Spleen (tissue), 11 donors: Measurements from ENCODE around the gene C2orf92. TPM values are rescaled to one million over a fixed set of nuclear protein-coding genes. Genes with fewer than 3 reads are reported as not detected.

ENCODE experiments used
- DNase-seq: peaks from one replicate; pipeline ENCODE4 v3.0.0-alpha.2; 2020
- H3K27ac ChIP-seq, 8 donors: fragments of 200-600 bp; sonication (generic) in 7 of 8; 1 replicate in 4 of 8; 2 replicates in 4 of 8; pipeline versions ENCODE4 v1.5.0 to v1.8.0; 2016 to 2021; ENCODE audit warnings: inconsistent platforms in 4 of 8, mild to moderate bottlenecking in 4 of 8, moderate library complexity in 1 of 8
- H3K27me3 ChIP-seq, 7 donors: fragments of 200-600 bp; sonication (generic) in 6 of 7; replicated peaks in 1 of 7; 1 replicate in 4 of 7; 2 replicates in 3 of 7; pipeline versions ENCODE4 v1.5.0 to v1.8.0; 2016 to 2021; ENCODE audit warnings: inconsistent platforms in 3 of 7, mild to moderate bottlenecking in 1 of 7
- H3K36me3 ChIP-seq, 6 donors: fragments of 200-600 bp; sonication (generic) in 5 of 6; 1 replicate in 4 of 6; 2 replicates in 2 of 6; pipeline versions ENCODE4 v1.5.0 to v1.8.0; 2016 to 2021; ENCODE audit warnings: inconsistent platforms in 2 of 6
- H3K4me1 ChIP-seq, 6 donors: fragments of 200-600 bp; sonication (generic) in 5 of 6; 1 replicate in 3 of 6; 2 replicates in 3 of 6; pipeline versions ENCODE4 v1.5.0 to v1.8.0; 2016 to 2021; ENCODE audit warnings: inconsistent platforms in 3 of 6
- H3K4me3 ChIP-seq, 8 donors: fragments of 200-600 bp; sonication (generic) in 7 of 8; 1 replicate in 4 of 8; 2 replicates in 4 of 8; pipeline versions ENCODE4 v1.5.0 to v1.8.0; 2016 to 2021; ENCODE audit warnings: inconsistent platforms in 4 of 8, mild to moderate bottlenecking in 4 of 8, moderate library complexity in 2 of 8
- H3K9me3 ChIP-seq, 8 donors: fragments of 200-600 bp; sonication (generic) in 7 of 8; 1 replicate in 4 of 8; 2 replicates in 4 of 8; pipeline versions ENCODE4 v1.5.0 to v1.8.0; 2016 to 2021; ENCODE audit warnings: inconsistent platforms in 4 of 8
- CTCF ChIP-seq, 11 experiments: fragments of 200-600 bp in 7 of 11; fragments of 450-650 bp in 4 of 11; sonication (generic) in 4 of 11; IDR thresholded peaks in 8 of 11; conservative IDR thresholded peaks in 3 of 11; 1 replicate in 7 of 11; 2 replicates in 4 of 11; pipeline versions ENCODE4 v1.4.0 to v1.8.0; 2016 to 2021; ENCODE audit warnings: antibody characterized with exemption in 11 of 11, inconsistent platforms in 4 of 11, mild to moderate bottlenecking in 1 of 11
- POLR2A ChIP-seq, 3 donors: fragments of 450-650 bp; IDR thresholded peaks; one replicate each; pipeline ENCODE4 v1.5.1; 2017; ENCODE audit warnings: antibody characterized with exemption in 3 of 3, mild to moderate bottlenecking in 1 of 3
- POLR2AphosphoS5 ChIP-seq, 3 donors: sonication (generic); formaldehyde crosslinking; IDR thresholded peaks; one replicate each; pipeline ENCODE4 v1.5.1; 2017; ENCODE audit warnings: antibody characterized with exemption in 3 of 3
- WGBS, 5 donors: extraction: QIAGEN DNeasy Blood & Tissue Kit in 3 of 5; methylation state at CpG; one replicate each; pipeline versions ENCODE4 v1.1.5 to v1.1.7; 2013 to 2018; 5-methylcytosine and 5-hydroxymethylcytosine counted together
- intact Hi-C: fragments of 100-400 bp; cut with DNase I; formaldehyde crosslinking; loops from one replicate; pipeline ENCODE4 v1.15.0; 2023; ENCODE audit warnings: low total_unique reads
- polyA plus RNA-seq, 3 donors: library from polyadenylated mRNA; stranded (reverse); fragments of 200-250 nt; gene quantifications; one replicate each; pipeline ENCODE4 v1.2.1, GENCODE V29; 2013
- total RNA-seq, 7 donors: library from RNA; depleted of rRNA in 3 of 7; stranded (reverse); fragments of >200 nt in 3 of 7; fragmentation: NEBNext Ultra II Directional in 4 of 7; extraction: Animal tissue kit (Norgen Biotek cat#: 25700) in 4 of 7; gene quantifications; one replicate each; pipeline versions ENCODE4 v1.1.0 to v1.2.1, GENCODE V29; 2016 to 2021
- donor health status: healthy with polysubstance abuse.
- donor health status: DM: no; HTN: no; CAD: no; lungs with moderate emphysema.
- donor health status: DM: no; HTN: no; CAD: no.
- donor health status: Bipolar disorder and iron deficiency.
- donor health status: healthy.
- donor health status: DM: no; HTN: no; CAD: no.
- donor health status: DM: yes; HTN: yes; CAD: no.

The C2orf92 gene
- total and polyA plus RNA-seq, 10 donors = 5.7 to 33.6 (median 21.4) TPM

- Histone ChIP-seq H3K27me3 (no peaks in the 10 kb centered on the region), H3K27ac (no peak overlapping the region), H3K36me3 (peaks cover 0 to 56% (median 9%) of the 10 kb centered on the region in 6 donors), H3K9me3 (no peaks in the 10 kb centered on the region), H3K4me1 (peaks cover 0 to 43% (median 17%) of the 10 kb centered on the region in 6 donors), H3K4me3 (no peak overlapping the region)
- DNase-seq = peak; percentile 66
- WGBS, 5 donors = 63 to 84% (median 80%) methylated on average over 3 to 5 of the region's 5 CpGs
- TF ChIP-seq POLR2A (IDR thresholded peaks at IDR 0.05) (no peak), POLR2AphosphoS5 (IDR thresholded peaks at IDR 0.05) (no peak), CTCF (IDR thresholded peaks at IDR 0.05 in 8 of 11, conservative IDR thresholded peaks at IDR 0.05 in 3 of 11) (no peak)
- intact Hi-C loops = no loop called here
These were observed 70.4 kb downstream of the C2orf92 start for GRCh38 chr2:97739893-97740245.

GRCh38 chr2:97740590-97741182, 71.2 kb downstream of the C2orf92 start:
- Histone ChIP-seq H3K27ac (no peak overlapping the region), H3K36me3 (peaks cover 0 to 48% (median 6%) of the 10 kb centered on the region in 6 donors), H3K9me3 (no peaks in the 10 kb centered on the region), H3K4me1 (peaks cover 0 to 51% (median 22%) of the 10 kb centered on the region in 6 donors), H3K4me3 (no peak overlapping the region), H3K27me3 (no peaks in the 10 kb centered on the region)
- intact Hi-C loops = no loop called here
- DNase-seq = peak; percentile 84
- WGBS, 5 donors = 37 to 42% (median 39%) methylated on average over 19 of the region's 19 CpGs
- TF ChIP-seq POLR2A (IDR thresholded peaks at IDR 0.05) (no peak), CTCF (IDR thresholded peaks at IDR 0.05 in 8 of 11, conservative IDR thresholded peaks at IDR 0.05 in 3 of 11) (peak; percentile 45 to 82 (median 65)), POLR2AphosphoS5 (IDR thresholded peaks at IDR 0.05) (peak in 2 of 3 donors; percentile 5 to 7)

- Histone ChIP-seq H3K27me3 (no peaks in the 10 kb centered on the region), H3K27ac (peak overlapping the region in 2 of 8 donors; percentile 48 to 76), H3K36me3 (peaks cover 0 to 44% (median 6%) of the 10 kb centered on the region in 6 donors), H3K4me1 (peaks cover 0 to 57% (median 22%) of the 10 kb centered on the region in 6 donors), H3K9me3 (no peaks in the 10 kb centered on the region), H3K4me3 (no peak overlapping the region)
- peak; percentile 71 for DNase-seq
- no peak for TF ChIP-seq CTCF (IDR thresholded peaks at IDR 0.05 in 8 of 11, conservative IDR thresholded peaks at IDR 0.05 in 3 of 11)
- TF ChIP-seq POLR2AphosphoS5 (IDR thresholded peaks at IDR 0.05) = no peak
- no peak for TF ChIP-seq POLR2A (IDR thresholded peaks at IDR 0.05)
- intact Hi-C loops = no loop called here
- WGBS, 5 donors = 91 to 94% (median 91%) methylated on average over 20 of the region's 20 CpGs
These were observed 71.7 kb downstream of the C2orf92 start for GRCh38 chr2:97741251-97741650.

GRCh38 chr2:97741686-97742085, 72.2 kb downstream of the C2orf92 start:
- intact Hi-C loops = no loop called here
- peak overlapping the region in 3 of 8 donors; percentile 48 to 76 (median 62) for H3K27ac ChIP-seq
- no peaks in the 10 kb centered on the region for H3K27me3 ChIP-seq
- DNase-seq = no peak
- no peak overlapping the region for H3K4me3 ChIP-seq
- 75 to 90% (median 82%) methylated on average over 4 of the region's 4 CpGs for WGBS, 5 donors
- peaks cover 0 to 40% (median 6%) of the 10 kb centered on the region in 6 donors for H3K36me3 ChIP-seq
- H3K9me3 ChIP-seq = no peaks in the 10 kb centered on the region
- H3K4me1 ChIP-seq = peaks cover 0 to 61% (median 22%) of the 10 kb centered on the region in 6 donors
- TF ChIP-seq POLR2AphosphoS5 (IDR thresholded peaks at IDR 0.05) (no peak), POLR2A (IDR thresholded peaks at IDR 0.05) (no peak), CTCF (IDR thresholded peaks at IDR 0.05 in 8 of 11, conservative IDR thresholded peaks at IDR 0.05 in 3 of 11) (no peak)
